Cardiac septum (tissue), 1 donor: ENCODE measurements around the gene CHD9NB. TPM values are rescaled to one million over a fixed set of nuclear protein-coding genes. Genes with fewer than 3 reads are reported as not detected.
A peak's percentile ranks its signal among the peaks of the same experiment; 100 is the strongest.

Source experiments
- DNase-seq: peaks from one replicate; pipeline ENCODE4 v3.0.0-alpha.2; 2020; ENCODE audit warnings: low spot score
- intact Hi-C: fragments of 100-400 bp; cut with DNase I; formaldehyde crosslinking; loops from one replicate; pipeline ENCODE4 v1.14.0; 2022
- long read RNA-seq: library from polyadenylated mRNA; unstranded; transcript quantifications from one replicate; pipeline ENCODE4 v2.0.0, GENCODE V29; 2021
- total RNA-seq: library from RNA; stranded (reverse); fragmentation: NEBNext Ultra II Directional; extraction: Animal tissue kit (Norgen Biotek cat#: 25700); gene quantifications from one replicate; pipeline ENCODE4 v1.2.1, GENCODE V29; 2021
- donor health status: DM: no; HTN: no; CAD: no.

The CHD9NB gene
- 1.0 TPM for total RNA-seq
- long read RNA-seq, result 0 reads

GRCh38 chr16:53052519-53053501 is at the start of gene CHD9NB:
TSS of gene CHD9NB (minus strand) at chr16:53052897. CDS start at chr16:53044158, 8,739 bp downstream.
- intact Hi-C loops, result no loop called here
- no peak for DNase-seq

- no peak for DNase-seq
- intact Hi-C loops, result no loop called here
Measured at GRCh38 chr16:53100889-53101288, 48.2 kb upstream of the CHD9NB start.

GRCh38 chr16:53100131-53100748 is 47.5 kb upstream of the CHD9NB start:
- intact Hi-C loops, result no loop called here
- no peak for DNase-seq

- intact Hi-C loops, result loop anchor here (1.0 to 2.0 kb wide), 3 partner anchors 8 to 45 kb away; partner anchors contain the start of gene CHD9
- DNase-seq, result peak; percentile 95
Measured at GRCh38 chr16:53099318-53100130, 46.8 kb upstream of the CHD9NB start.

- DNase-seq, result peak; percentile 94
- intact Hi-C loops, result loop anchor here (1.0 to 2.0 kb wide), 3 partner anchors 7 to 44 kb away; partner anchors contain the start of gene CHD9
Measured at GRCh38 chr16:53098526-53099317, 46.0 kb upstream of the CHD9NB start.

- intact Hi-C loops, result no loop called here
- DNase-seq, result no peak
Measured at GRCh38 chr16:53097190-53097589, 44.5 kb upstream of the CHD9NB start.

- intact Hi-C loops, result no loop called here
- peak; percentile 83 for DNase-seq
Measured at GRCh38 chr16:53094013-53094630, 41.4 kb upstream of the CHD9NB start.

GRCh38 chr16:53093162-53093744 is 40.6 kb upstream of the CHD9NB start:
- intact Hi-C loops, result no loop called here
- DNase-seq, result no peak

GRCh38 chr16:53092284-53092683 is 39.6 kb upstream of the CHD9NB start:
- intact Hi-C loops, result no loop called here
- DNase-seq, result no peak

GRCh38 chr16:53091466-53092211 is 38.9 kb upstream of the CHD9NB start:
- intact Hi-C loops, result loop anchor here (1.0 to 2.0 kb wide), 2 partner anchors 8 to 37 kb away; partner anchors contain the start of gene CHD9
- no peak for DNase-seq

- DNase-seq, result peak; percentile 95
- intact Hi-C loops, result loop anchor here (1.0 to 2.0 kb wide), 2 partner anchors 8 to 36 kb away; partner anchors contain the start of gene CHD9
Measured at GRCh38 chr16:53090591-53091411, 38.1 kb upstream of the CHD9NB start.

GRCh38 chr16:53090286-53090590 is 37.5 kb upstream of the CHD9NB start:
- intact Hi-C loops, result loop anchor here (2.0 kb wide), 1 partner anchor 35 kb away; the partner anchor contains the start of gene CHD9
- DNase-seq, result no peak

GRCh38 chr16:53089434-53090285 is 37.0 kb upstream of the CHD9NB start:
- no peak for DNase-seq
- intact Hi-C loops, result loop anchor here (2.0 kb wide), 1 partner anchor 35 kb away; the partner anchor contains the start of gene CHD9

GRCh38 chr16:53087101-53087500 is 34.4 kb upstream of the CHD9NB start:
- intact Hi-C loops, result no loop called here
- no peak for DNase-seq

- intact Hi-C loops, result no loop called here
- DNase-seq, result no peak
Measured at GRCh38 chr16:53085931-53086421, 33.3 kb upstream of the CHD9NB start.
